HEK293 (cell line): Measurements from ENCODE around the gene CDK17.

Experiments used
- KLF1 ChIP-seq: fragments of 450-650 bp; formaldehyde crosslinking; IDR thresholded peaks from 2 replicates; pipeline ENCODE4 v1.5.1; 2016; ENCODE audit warnings: missing biosample characterization, missing genetic modification characterization
- SP3 ChIP-seq: fragments of 450-650 bp; formaldehyde crosslinking; IDR thresholded peaks from 2 replicates; pipeline ENCODE4 v1.5.1; 2016; ENCODE audit warnings: missing biosample characterization, missing genetic modification characterization
- TCF7L2 ChIP-seq: IDR thresholded peaks from 2 replicates; pipeline ENCODE4 v1.6.1; 2011; ENCODE audit warnings: low read depth, mild to moderate bottlenecking, inconsistent platforms, low read length, moderate library complexity, borderline replicate concordance
- YY2 ChIP-seq: fragments of 450-650 bp; formaldehyde crosslinking; IDR thresholded peaks from 2 replicates; pipeline ENCODE4 v1.5.1; 2016; ENCODE audit warnings: missing biosample characterization, missing genetic modification characterization
- ZFHX2 ChIP-seq: fragments of 450-650 bp; formaldehyde crosslinking; conservative IDR thresholded peaks from 2 replicates; pipeline ENCODE4 v1.5.1; 2016; ENCODE audit warnings: missing biosample characterization, missing genetic modification characterization
- ZFP41 ChIP-seq: fragments of 450-650 bp; formaldehyde crosslinking; IDR thresholded peaks from 2 replicates; pipeline ENCODE4 v1.5.1; 2016; ENCODE audit warnings: missing biosample characterization, missing genetic modification characterization, borderline replicate concordance
- ZNF157 ChIP-seq: fragments of 450-650 bp; formaldehyde crosslinking; IDR thresholded peaks from 2 replicates; pipeline ENCODE4 v1.5.1; 2016; ENCODE audit warnings: missing biosample characterization, missing genetic modification characterization
- ZNF24 ChIP-seq: fragments of 450-650 bp; formaldehyde crosslinking; IDR thresholded peaks from 2 replicates; pipeline ENCODE4 v1.5.1; 2016; ENCODE audit warnings: missing biosample characterization, missing genetic modification characterization
- ZNF248 ChIP-seq: fragments of 450-650 bp; formaldehyde crosslinking; IDR thresholded peaks from 2 replicates; pipeline ENCODE4 v1.5.1; 2017; ENCODE audit warnings: missing biosample characterization, missing genetic modification characterization
- ZNF354C ChIP-seq: fragments of 450-650 bp; formaldehyde crosslinking; IDR thresholded peaks from 2 replicates; pipeline ENCODE4 v1.5.1; 2016; ENCODE audit warnings: missing biosample characterization, missing genetic modification characterization, low read depth, borderline replicate concordance
- ZNF416 ChIP-seq: fragments of 450-650 bp; formaldehyde crosslinking; IDR thresholded peaks from 2 replicates; pipeline ENCODE4 v1.5.1; 2016; ENCODE audit warnings: missing biosample characterization, missing genetic modification characterization
- ZNF555 ChIP-seq: fragments of 450-650 bp; formaldehyde crosslinking; conservative IDR thresholded peaks from 2 replicates; pipeline ENCODE4 v1.5.1; 2017; ENCODE audit warnings: missing biosample characterization, mild to moderate bottlenecking, missing genetic modification characterization, inconsistent platforms
- ZNF654 ChIP-seq: fragments of 450-650 bp; formaldehyde crosslinking; IDR thresholded peaks from 2 replicates; pipeline ENCODE4 v1.5.1; 2016; ENCODE audit warnings: low read depth, missing biosample characterization, missing genetic modification characterization
- ZNF664 ChIP-seq: fragments of 450-650 bp; formaldehyde crosslinking; IDR thresholded peaks from 2 replicates; pipeline ENCODE4 v1.5.1; 2016; ENCODE audit warnings: missing biosample characterization, missing genetic modification characterization
- ZNF768 ChIP-seq: fragments of 450-650 bp; formaldehyde crosslinking; IDR thresholded peaks from 2 replicates; pipeline ENCODE4 v1.5.1; 2018; ENCODE audit warnings: missing biosample characterization, mild to moderate bottlenecking, missing genetic modification characterization
- ZNF843 ChIP-seq: fragments of 450-650 bp; formaldehyde crosslinking; IDR thresholded peaks from 2 replicates; pipeline ENCODE4 v1.5.1; 2016; ENCODE audit warnings: missing biosample characterization, missing genetic modification characterization
- ZSCAN30 ChIP-seq: fragments of 450-650 bp; IDR thresholded peaks from 2 replicates; pipeline ENCODE4 v1.5.1; 2018; ENCODE audit warnings: missing biosample characterization, mild to moderate bottlenecking, missing genetic modification characterization, moderate library complexity
- TF ChIP-seq, protein P1 (sequence below): fragments of 450-650 bp; formaldehyde crosslinking; IDR thresholded peaks from 2 replicates; pipeline ENCODE4 v1.5.1; 2016; ENCODE audit warnings: missing biosample characterization, missing genetic modification characterization
- TF ChIP-seq, protein P2 (sequence below): fragments of 450-650 bp; formaldehyde crosslinking; IDR thresholded peaks from 2 replicates; pipeline ENCODE4 v1.5.1; 2017; ENCODE audit warnings: missing biosample characterization, missing genetic modification characterization
- TF ChIP-seq, protein P3 (sequence below): fragments of 450-650 bp; formaldehyde crosslinking; IDR thresholded peaks from 2 replicates; pipeline ENCODE4 v1.5.1; 2016; ENCODE audit warnings: missing biosample characterization, missing genetic modification characterization
- TF ChIP-seq, protein P4 (sequence below): fragments of 450-650 bp; formaldehyde crosslinking; IDR thresholded peaks from 2 replicates; pipeline ENCODE4 v1.5.1; 2016; ENCODE audit warnings: missing biosample characterization, missing genetic modification characterization, low read depth
- TF ChIP-seq, protein P5 (sequence below): fragments of 450-650 bp; formaldehyde crosslinking; IDR thresholded peaks from 2 replicates; pipeline ENCODE4 v1.5.1; 2016; ENCODE audit warnings: missing biosample characterization, missing genetic modification characterization
- TF ChIP-seq, protein P6 (sequence below): fragments of 450-650 bp; formaldehyde crosslinking; IDR thresholded peaks from 2 replicates; pipeline ENCODE4 v1.5.1; 2016; ENCODE audit warnings: missing biosample characterization, missing genetic modification characterization
- TF ChIP-seq, protein P7 (sequence below): fragments of 450-650 bp; formaldehyde crosslinking; IDR thresholded peaks from 2 replicates; pipeline ENCODE4 v1.5.1; 2016; ENCODE audit warnings: missing biosample characterization, missing genetic modification characterization, low read depth

CDK17 gene

DNA sequence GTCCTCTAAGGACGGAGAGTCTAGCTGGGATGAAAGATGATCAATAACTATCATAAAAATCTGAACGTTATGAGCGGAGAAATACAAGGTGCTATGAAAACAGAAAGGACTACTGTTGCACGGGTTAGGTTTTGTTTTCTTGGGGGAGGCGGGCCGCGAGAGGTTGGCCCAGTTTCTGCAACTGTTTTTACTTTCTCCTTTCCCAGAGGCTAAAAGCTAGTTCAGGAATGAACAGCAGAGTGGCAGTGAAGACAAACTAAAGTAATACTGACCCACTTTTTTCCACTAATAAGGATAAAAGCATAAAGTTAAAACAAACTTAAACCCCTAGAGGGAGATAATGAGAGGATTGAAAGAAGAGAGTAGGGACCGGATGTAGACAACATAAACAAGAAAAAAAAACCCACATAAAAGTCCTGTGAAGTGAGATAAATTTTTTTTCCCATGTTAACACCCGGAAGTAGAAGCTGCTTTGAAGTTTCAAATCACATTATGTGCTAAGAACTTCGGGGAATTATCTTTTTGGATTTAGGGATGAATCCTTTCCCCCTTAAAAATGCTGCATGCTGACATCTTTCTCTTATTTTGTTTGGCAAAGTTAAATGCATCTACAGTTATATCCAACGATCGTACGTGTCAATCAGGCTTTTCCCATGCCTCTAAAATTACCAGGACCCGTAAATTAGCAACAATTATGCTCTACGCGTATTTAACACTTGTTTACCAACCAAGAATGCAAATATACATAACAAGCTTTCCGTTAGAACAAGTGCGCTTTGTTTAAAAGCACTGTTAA is 1.0 kb upstream of the CDK17 start (continued):
- TF ChIP-seq, protein P1, sequence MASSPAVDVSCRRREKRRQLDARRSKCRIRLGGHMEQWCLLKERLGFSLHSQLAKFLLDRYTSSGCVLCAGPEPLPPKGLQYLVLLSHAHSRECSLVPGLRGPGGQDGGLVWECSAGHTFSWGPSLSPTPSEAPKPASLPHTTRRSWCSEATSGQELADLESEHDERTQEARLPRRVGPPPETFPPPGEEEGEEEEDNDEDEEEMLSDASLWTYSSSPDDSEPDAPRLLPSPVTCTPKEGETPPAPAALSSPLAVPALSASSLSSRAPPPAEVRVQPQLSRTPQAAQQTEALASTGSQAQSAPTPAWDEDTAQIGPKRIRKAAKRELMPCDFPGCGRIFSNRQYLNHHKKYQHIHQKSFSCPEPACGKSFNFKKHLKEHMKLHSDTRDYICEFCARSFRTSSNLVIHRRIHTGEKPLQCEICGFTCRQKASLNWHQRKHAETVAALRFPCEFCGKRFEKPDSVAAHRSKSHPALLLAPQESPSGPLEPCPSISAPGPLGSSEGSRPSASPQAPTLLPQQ (tag by site-specific recombination) = peak; percentile 58; the same call in 1 of the 2 replicates
- TF ChIP-seq, protein P2, sequence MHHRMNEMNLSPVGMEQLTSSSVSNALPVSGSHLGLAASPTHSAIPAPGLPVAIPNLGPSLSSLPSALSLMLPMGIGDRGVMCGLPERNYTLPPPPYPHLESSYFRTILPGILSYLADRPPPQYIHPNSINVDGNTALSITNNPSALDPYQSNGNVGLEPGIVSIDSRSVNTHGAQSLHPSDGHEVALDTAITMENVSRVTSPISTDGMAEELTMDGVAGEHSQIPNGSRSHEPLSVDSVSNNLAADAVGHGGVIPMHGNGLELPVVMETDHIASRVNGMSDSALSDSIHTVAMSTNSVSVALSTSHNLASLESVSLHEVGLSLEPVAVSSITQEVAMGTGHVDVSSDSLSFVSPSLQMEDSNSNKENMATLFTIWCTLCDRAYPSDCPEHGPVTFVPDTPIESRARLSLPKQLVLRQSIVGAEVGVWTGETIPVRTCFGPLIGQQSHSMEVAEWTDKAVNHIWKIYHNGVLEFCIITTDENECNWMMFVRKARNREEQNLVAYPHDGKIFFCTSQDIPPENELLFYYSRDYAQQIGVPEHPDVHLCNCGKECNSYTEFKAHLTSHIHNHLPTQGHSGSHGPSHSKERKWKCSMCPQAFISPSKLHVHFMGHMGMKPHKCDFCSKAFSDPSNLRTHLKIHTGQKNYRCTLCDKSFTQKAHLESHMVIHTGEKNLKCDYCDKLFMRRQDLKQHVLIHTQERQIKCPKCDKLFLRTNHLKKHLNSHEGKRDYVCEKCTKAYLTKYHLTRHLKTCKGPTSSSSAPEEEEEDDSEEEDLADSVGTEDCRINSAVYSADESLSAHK = no peak
- TF ChIP-seq, protein P3, sequence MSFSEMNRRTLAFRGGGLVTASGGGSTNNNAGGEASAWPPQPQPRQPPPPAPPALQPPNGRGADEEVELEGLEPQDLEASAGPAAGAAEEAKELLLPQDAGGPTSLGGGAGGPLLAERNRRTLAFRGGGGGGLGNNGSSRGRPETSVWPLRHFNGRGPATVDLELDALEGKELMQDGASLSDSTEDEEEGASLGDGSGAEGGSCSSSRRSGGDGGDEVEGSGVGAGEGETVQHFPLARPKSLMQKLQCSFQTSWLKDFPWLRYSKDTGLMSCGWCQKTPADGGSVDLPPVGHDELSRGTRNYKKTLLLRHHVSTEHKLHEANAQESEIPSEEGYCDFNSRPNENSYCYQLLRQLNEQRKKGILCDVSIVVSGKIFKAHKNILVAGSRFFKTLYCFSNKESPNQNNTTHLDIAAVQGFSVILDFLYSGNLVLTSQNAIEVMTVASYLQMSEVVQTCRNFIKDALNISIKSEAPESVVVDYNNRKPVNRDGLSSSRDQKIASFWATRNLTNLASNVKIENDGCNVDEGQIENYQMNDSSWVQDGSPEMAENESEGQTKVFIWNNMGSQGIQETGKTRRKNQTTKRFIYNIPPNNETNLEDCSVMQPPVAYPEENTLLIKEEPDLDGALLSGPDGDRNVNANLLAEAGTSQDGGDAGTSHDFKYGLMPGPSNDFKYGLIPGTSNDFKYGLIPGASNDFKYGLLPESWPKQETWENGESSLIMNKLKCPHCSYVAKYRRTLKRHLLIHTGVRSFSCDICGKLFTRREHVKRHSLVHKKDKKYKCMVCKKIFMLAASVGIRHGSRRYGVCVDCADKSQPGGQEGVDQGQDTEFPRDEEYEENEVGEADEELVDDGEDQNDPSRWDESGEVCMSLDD (tag by site-specific recombination) = no peak
- TF ChIP-seq ZFP41 (tag by site-specific recombination) (no peak), KLF1 (tag by site-specific recombination) (no peak), SP3 (tag by site-specific recombination) (peak; percentile 5; the same call in 1 of the 2 replicates), ZNF416 (tag by site-specific recombination) (no peak), ZNF664 (tag by site-specific recombination) (peak; percentile 70; the same call in 1 of the 2 replicates), ZNF555 (tag by site-specific recombination) (no peak), ZNF354C (tag by site-specific recombination) (no peak), ZFHX2 (tag by site-specific recombination) (no peak), ZNF24 (tag by site-specific recombination) (no peak), YY2 (tag by site-specific recombination) (no peak), ZNF843 (tag by site-specific recombination) (peak; percentile 42; the same call in 1 of the 2 replicates), TCF7L2 (peak; percentile 92), ZSCAN30 (tag by site-specific recombination) (no peak), ZNF654 (tag by site-specific recombination) (peak; percentile 25; the same call in 1 of the 2 replicates), ZNF768 (no peak), ZNF248 (no peak), ZNF157 (no peak)
- TF ChIP-seq, protein P4, sequence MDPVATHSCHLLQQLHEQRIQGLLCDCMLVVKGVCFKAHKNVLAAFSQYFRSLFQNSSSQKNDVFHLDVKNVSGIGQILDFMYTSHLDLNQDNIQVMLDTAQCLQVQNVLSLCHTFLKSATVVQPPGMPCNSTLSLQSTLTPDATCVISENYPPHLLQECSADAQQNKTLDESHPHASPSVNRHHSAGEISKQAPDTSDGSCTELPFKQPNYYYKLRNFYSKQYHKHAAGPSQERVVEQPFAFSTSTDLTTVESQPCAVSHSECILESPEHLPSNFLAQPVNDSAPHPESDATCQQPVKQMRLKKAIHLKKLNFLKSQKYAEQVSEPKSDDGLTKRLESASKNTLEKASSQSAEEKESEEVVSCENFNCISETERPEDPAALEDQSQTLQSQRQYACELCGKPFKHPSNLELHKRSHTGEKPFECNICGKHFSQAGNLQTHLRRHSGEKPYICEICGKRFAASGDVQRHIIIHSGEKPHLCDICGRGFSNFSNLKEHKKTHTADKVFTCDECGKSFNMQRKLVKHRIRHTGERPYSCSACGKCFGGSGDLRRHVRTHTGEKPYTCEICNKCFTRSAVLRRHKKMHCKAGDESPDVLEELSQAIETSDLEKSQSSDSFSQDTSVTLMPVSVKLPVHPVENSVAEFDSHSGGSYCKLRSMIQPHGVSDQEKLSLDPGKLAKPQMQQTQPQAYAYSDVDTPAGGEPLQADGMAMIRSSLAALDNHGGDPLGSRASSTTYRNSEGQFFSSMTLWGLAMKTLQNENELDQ (tag by site-specific recombination) = no peak
- TF ChIP-seq, protein P5, sequence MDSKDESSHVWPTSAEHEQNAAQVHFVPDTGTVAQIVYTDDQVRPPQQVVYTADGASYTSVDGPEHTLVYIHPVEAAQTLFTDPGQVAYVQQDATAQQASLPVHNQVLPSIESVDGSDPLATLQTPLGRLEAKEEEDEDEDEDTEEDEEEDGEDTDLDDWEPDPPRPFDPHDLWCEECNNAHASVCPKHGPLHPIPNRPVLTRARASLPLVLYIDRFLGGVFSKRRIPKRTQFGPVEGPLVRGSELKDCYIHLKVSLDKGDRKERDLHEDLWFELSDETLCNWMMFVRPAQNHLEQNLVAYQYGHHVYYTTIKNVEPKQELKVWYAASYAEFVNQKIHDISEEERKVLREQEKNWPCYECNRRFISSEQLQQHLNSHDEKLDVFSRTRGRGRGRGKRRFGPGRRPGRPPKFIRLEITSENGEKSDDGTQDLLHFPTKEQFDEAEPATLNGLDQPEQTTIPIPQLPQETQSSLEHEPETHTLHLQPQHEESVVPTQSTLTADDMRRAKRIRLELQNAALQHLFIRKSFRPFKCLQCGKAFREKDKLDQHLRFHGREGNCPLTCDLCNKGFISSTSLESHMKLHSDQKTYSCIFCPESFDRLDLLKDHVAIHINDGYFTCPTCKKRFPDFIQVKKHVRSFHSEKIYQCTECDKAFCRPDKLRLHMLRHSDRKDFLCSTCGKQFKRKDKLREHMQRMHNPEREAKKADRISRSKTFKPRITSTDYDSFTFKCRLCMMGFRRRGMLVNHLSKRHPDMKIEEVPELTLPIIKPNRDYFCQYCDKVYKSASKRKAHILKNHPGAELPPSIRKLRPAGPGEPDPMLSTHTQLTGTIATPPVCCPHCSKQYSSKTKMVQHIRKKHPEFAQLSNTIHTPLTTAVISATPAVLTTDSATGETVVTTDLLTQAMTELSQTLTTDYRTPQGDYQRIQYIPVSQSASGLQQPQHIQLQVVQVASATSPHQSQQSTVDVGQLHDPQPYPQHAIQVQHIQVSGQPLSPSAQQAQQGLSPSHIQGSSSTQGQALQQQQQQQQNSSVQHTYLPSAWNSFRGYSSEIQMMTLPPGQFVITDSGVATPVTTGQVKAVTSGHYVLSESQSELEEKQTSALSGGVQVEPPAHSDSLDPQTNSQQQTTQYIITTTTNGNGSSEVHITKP (tag by site-specific recombination) = peak; percentile 34; the same call in 1 of the 2 replicates
- TF ChIP-seq, protein P6, sequence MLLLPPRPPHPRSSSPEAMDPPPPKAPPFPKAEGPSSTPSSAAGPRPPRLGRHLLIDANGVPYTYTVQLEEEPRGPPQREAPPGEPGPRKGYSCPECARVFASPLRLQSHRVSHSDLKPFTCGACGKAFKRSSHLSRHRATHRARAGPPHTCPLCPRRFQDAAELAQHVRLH (tag by site-specific recombination) = 0 out of 2 replicates have a peak, but pooled peaks have one; percentile 60
- TF ChIP-seq, protein P7, sequence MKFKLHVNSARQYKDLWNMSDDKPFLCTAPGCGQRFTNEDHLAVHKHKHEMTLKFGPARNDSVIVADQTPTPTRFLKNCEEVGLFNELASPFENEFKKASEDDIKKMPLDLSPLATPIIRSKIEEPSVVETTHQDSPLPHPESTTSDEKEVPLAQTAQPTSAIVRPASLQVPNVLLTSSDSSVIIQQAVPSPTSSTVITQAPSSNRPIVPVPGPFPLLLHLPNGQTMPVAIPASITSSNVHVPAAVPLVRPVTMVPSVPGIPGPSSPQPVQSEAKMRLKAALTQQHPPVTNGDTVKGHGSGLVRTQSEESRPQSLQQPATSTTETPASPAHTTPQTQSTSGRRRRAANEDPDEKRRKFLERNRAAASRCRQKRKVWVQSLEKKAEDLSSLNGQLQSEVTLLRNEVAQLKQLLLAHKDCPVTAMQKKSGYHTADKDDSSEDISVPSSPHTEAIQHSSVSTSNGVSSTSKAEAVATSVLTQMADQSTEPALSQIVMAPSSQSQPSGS = no peak
